ENCODE data around the gene NTN1. TPM values are rescaled to one million over a fixed set of nuclear protein-coding genes. Genes with fewer than 3 reads are reported as not detected.

The NTN1 gene
- polyA plus RNA-seq, 1 donor from 2014 or later: 16.2 TPM

- Histone ChIP-seq H3K36me3 (ENCODE audit: insufficient read depth, low read length) (no peaks in the 10 kb centered on the region), H3K9me2 (ENCODE audit: insufficient read depth, low read length) (no peaks in the 10 kb centered on the region), H3K9me3 (ENCODE audit: low read length) (no peaks in the 10 kb centered on the region), H3F3A (ENCODE audit: insufficient read depth, low read length, poor library complexity, severe bottlenecking) (no peaks in the 10 kb centered on the region), H4K20me1 (ENCODE audit: insufficient read depth) (no peaks in the 10 kb centered on the region), H3K4me2 (ENCODE audit: low read length) (no peak overlapping the region), H3K9ac (ENCODE audit: low read length) (no peak overlapping the region), H2AFZ (ENCODE audit: low read depth, low read length) (no peak overlapping the region), H3K27ac (ENCODE audit: low read length) (no peak overlapping the region), H3K27me3 (ENCODE audit: insufficient read depth, low read depth, low read length) (no peaks in the 10 kb centered on the region), H3K4me3 (ENCODE audit: low read length) (no peak overlapping the region), H3K79me2 (replicated peaks; ENCODE audit: insufficient read depth, low read length) (no peaks in the 10 kb centered on the region)
- TF ChIP-seq TAF1 (IDR thresholded peaks at IDR 0.05; ENCODE audit: low read depth) (no peak), SMC3 (conservative IDR thresholded peaks at IDR 0.05; ENCODE audit: poor library complexity) (no peak), RAD21 (conservative IDR thresholded peaks at IDR 0.05) (no peak), MXI1 (conservative IDR thresholded peaks at IDR 0.05; ENCODE audit: poor library complexity, severe bottlenecking) (no peak), EP300 (conservative IDR thresholded peaks at IDR 0.05; ENCODE audit: poor library complexity, severe bottlenecking) (no peak), EZH2 (IDR thresholded peaks at IDR 0.05; ENCODE audit: borderline replicate concordance, insufficient read depth, low read length, poor library complexity, severe bottlenecking) (no peak), POLR2AphosphoS5 (IDR thresholded peaks at IDR 0.05) (no peak)
- TF ChIP-seq, protein P1, sequence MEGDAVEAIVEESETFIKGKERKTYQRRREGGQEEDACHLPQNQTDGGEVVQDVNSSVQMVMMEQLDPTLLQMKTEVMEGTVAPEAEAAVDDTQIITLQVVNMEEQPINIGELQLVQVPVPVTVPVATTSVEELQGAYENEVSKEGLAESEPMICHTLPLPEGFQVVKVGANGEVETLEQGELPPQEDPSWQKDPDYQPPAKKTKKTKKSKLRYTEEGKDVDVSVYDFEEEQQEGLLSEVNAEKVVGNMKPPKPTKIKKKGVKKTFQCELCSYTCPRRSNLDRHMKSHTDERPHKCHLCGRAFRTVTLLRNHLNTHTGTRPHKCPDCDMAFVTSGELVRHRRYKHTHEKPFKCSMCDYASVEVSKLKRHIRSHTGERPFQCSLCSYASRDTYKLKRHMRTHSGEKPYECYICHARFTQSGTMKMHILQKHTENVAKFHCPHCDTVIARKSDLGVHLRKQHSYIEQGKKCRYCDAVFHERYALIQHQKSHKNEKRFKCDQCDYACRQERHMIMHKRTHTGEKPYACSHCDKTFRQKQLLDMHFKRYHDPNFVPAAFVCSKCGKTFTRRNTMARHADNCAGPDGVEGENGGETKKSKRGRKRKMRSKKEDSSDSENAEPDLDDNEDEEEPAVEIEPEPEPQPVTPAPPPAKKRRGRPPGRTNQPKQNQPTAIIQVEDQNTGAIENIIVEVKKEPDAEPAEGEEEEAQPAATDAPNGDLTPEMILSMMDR (IDR thresholded peaks at IDR 0.05; ENCODE audit: poor library complexity, severe bottlenecking): no peak
- TF ChIP-seq, protein P2, sequence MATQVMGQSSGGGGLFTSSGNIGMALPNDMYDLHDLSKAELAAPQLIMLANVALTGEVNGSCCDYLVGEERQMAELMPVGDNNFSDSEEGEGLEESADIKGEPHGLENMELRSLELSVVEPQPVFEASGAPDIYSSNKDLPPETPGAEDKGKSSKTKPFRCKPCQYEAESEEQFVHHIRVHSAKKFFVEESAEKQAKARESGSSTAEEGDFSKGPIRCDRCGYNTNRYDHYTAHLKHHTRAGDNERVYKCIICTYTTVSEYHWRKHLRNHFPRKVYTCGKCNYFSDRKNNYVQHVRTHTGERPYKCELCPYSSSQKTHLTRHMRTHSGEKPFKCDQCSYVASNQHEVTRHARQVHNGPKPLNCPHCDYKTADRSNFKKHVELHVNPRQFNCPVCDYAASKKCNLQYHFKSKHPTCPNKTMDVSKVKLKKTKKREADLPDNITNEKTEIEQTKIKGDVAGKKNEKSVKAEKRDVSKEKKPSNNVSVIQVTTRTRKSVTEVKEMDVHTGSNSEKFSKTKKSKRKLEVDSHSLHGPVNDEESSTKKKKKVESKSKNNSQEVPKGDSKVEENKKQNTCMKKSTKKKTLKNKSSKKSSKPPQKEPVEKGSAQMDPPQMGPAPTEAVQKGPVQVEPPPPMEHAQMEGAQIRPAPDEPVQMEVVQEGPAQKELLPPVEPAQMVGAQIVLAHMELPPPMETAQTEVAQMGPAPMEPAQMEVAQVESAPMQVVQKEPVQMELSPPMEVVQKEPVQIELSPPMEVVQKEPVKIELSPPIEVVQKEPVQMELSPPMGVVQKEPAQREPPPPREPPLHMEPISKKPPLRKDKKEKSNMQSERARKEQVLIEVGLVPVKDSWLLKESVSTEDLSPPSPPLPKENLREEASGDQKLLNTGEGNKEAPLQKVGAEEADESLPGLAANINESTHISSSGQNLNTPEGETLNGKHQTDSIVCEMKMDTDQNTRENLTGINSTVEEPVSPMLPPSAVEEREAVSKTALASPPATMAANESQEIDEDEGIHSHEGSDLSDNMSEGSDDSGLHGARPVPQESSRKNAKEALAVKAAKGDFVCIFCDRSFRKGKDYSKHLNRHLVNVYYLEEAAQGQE (IDR thresholded peaks at IDR 0.05; ENCODE audit: borderline replicate concordance): no peak
These were observed 211.4 kb downstream of the NTN1 start for GRCh38 chr17:9232591-9233270.

- H4K20me1 ChIP-seq (ENCODE audit: insufficient read depth): no peaks in the 10 kb centered on the region
- H3K27ac ChIP-seq (ENCODE audit: low read length): no peak overlapping the region
These were observed 211.9 kb downstream of the NTN1 start for GRCh38 chr17:9233271-9233599.

More at GRCh38 chr17:9233271-9233599, 211.9 kb downstream of the NTN1 start:
- H3K4me3 ChIP-seq (ENCODE audit: low read length): no peak overlapping the region
- TF ChIP-seq TAF1 (IDR thresholded peaks at IDR 0.05; ENCODE audit: low read depth): no peak
- TF ChIP-seq RAD21 (conservative IDR thresholded peaks at IDR 0.05): no peak
- no peak for TF ChIP-seq SMC3 (conservative IDR thresholded peaks at IDR 0.05; ENCODE audit: poor library complexity)
- no peak for TF ChIP-seq MXI1 (conservative IDR thresholded peaks at IDR 0.05; ENCODE audit: poor library complexity, severe bottlenecking)
- TF ChIP-seq, protein P2 (IDR thresholded peaks at IDR 0.05; ENCODE audit: borderline replicate concordance): no peak
- TF ChIP-seq EZH2 (IDR thresholded peaks at IDR 0.05; ENCODE audit: borderline replicate concordance, insufficient read depth, low read length, poor library complexity, severe bottlenecking): no peak
- TF ChIP-seq, protein P1 (IDR thresholded peaks at IDR 0.05; ENCODE audit: poor library complexity, severe bottlenecking): no peak
- TF ChIP-seq EP300 (conservative IDR thresholded peaks at IDR 0.05; ENCODE audit: poor library complexity, severe bottlenecking): no peak
- TF ChIP-seq POLR2AphosphoS5 (IDR thresholded peaks at IDR 0.05): no peak
- no peak overlapping the region for H3K4me2 ChIP-seq (ENCODE audit: low read length)
- H3K79me2 ChIP-seq (replicated peaks; ENCODE audit: insufficient read depth, low read length): no peaks in the 10 kb centered on the region
- H2AFZ ChIP-seq (ENCODE audit: low read depth, low read length): no peak overlapping the region
- no peaks in the 10 kb centered on the region for H3F3A ChIP-seq (ENCODE audit: insufficient read depth, low read length, poor library complexity, severe bottlenecking)
- H3K9ac ChIP-seq (ENCODE audit: low read length): no peak overlapping the region
- H3K36me3 ChIP-seq (ENCODE audit: insufficient read depth, low read length): no peaks in the 10 kb centered on the region
- no peaks in the 10 kb centered on the region for H3K27me3 ChIP-seq (ENCODE audit: insufficient read depth, low read depth, low read length)
- no peaks in the 10 kb centered on the region for H3K9me2 ChIP-seq (ENCODE audit: insufficient read depth, low read length)
- H3K9me3 ChIP-seq (ENCODE audit: low read length): no peaks in the 10 kb centered on the region

Data from neural cell (in vitro differentiated cells).